Neural progenitor cell (in vitro differentiated cells): ENCODE measurements around the gene CPN2. TPM values are rescaled to one million over a fixed set of nuclear protein-coding genes. Genes with fewer than 3 reads are reported as not detected.

Experiments
- DNase-seq: peaks from one replicate; pipeline ENCODE4 v3.0.0-alpha.2; 2016; ENCODE audit warnings: low spot score
- H2AFZ ChIP-seq: fragments of 200-600 bp; sonication (generic); replicated peaks from 2 replicates; pipeline ENCODE4 v1.6.1; 2016; ENCODE audit warnings: antibody characterized with exemption
- H3F3A ChIP-seq: fragments of 200-600 bp; sonication (generic); 2 replicates; pipeline ENCODE4 v1.6.1; 2016; ENCODE audit warnings: antibody characterized with exemption, low read depth
- H3K27ac ChIP-seq: fragments of 200-600 bp; sonication (generic); 2 replicates; pipeline ENCODE4 v1.5.1; 2016; ENCODE audit warnings: mild to moderate bottlenecking
- H3K27me3 ChIP-seq: fragments of 200-600 bp; sonication (generic); 2 replicates; pipeline ENCODE4 v1.6.1; 2016; ENCODE audit warnings: mild to moderate bottlenecking, moderate library complexity
- H3K36me3 ChIP-seq: fragments of 200-600 bp; sonication (generic); 2 replicates; pipeline ENCODE4 v1.5.1; 2016
- H3K4me1 ChIP-seq: fragments of 200-600 bp; sonication (generic); 2 replicates; pipeline ENCODE4 v1.6.1; 2016; ENCODE audit warnings: mixed run types
- H3K4me2 ChIP-seq: fragments of 200-600 bp; sonication (generic); 2 replicates; pipeline ENCODE4 v1.6.1; 2016
- H3K4me3 ChIP-seq: fragments of 200-600 bp; sonication (generic); 2 replicates; pipeline ENCODE4 v1.5.1; 2016
- H3K79me2 ChIP-seq: fragments of 200-600 bp; sonication (generic); 2 replicates; pipeline ENCODE4 v1.6.1; 2016; ENCODE audit warnings: low read depth
- H3K9ac ChIP-seq: fragments of 200-600 bp; sonication (generic); 2 replicates; pipeline ENCODE4 v1.6.1; 2016
- H3K9me3 ChIP-seq: fragments of 200-600 bp; sonication (generic); 2 replicates; pipeline ENCODE4 v1.5.1; 2016; ENCODE audit warnings: low read depth
- H4K20me1 ChIP-seq: fragments of 200-600 bp; sonication (generic); 2 replicates; pipeline ENCODE4 v1.6.1; 2016; ENCODE audit warnings: low read depth
- H3K27ac Mint-ChIP-seq: 3 replicates; pipeline ENCODE4 v1.8.0; 2021; ENCODE audit warnings: mixed read lengths
- H3K27me3 Mint-ChIP-seq: 2 replicates; pipeline ENCODE4 v1.8.0; 2022; ENCODE audit warnings: low read depth, mild to moderate bottlenecking, inconsistent platforms, moderate library complexity, mixed read lengths; ENCODE audit not compliant: insufficient read depth
- H3K36me3 Mint-ChIP-seq: 3 replicates; pipeline ENCODE4 v1.8.0; 2021; ENCODE audit warnings: mixed read lengths
- H3K4me1 Mint-ChIP-seq: 3 replicates; pipeline ENCODE4 v1.8.0; 2021; ENCODE audit warnings: mixed read lengths
- H3K4me3 Mint-ChIP-seq: 3 replicates; pipeline ENCODE4 v1.8.0; 2021; ENCODE audit warnings: mild to moderate bottlenecking, moderate library complexity, mixed read lengths
- H3K9me3 Mint-ChIP-seq: 3 replicates; pipeline ENCODE4 v1.8.0; 2020; ENCODE audit warnings: mixed read lengths
- CTCF ChIP-seq: fragments of 200-600 bp; sonication (generic); IDR thresholded peaks from 2 replicates; pipeline ENCODE4 v1.5.1; 2017; ENCODE audit warnings: antibody characterized with exemption, mild to moderate bottlenecking
- EZH2 ChIP-seq: fragments of 200-600 bp; sonication (generic); IDR thresholded peaks from 2 replicates; pipeline ENCODE4 v1.6.1; 2017; ENCODE audit warnings: antibody characterized with exemption, mild to moderate bottlenecking, moderate library complexity
- EZH2phosphoT487 ChIP-seq: fragments of 200-600 bp; sonication (generic); IDR thresholded peaks from 2 replicates; pipeline ENCODE4 v1.6.1; 2017; ENCODE audit warnings: antibody characterized with exemption
- total RNA-seq: library from RNA; depleted of rRNA; stranded (reverse); fragments of >200 nt; gene quantifications from 2 replicates; pipeline ENCODE4 v1.2.3, GENCODE V29; 2015; ENCODE audit warnings: low replicate concordance

Gene CPN2
- total RNA-seq, 1 donor from 2014 or later, result not detected

GRCh38 chr3:194373028-194373427 is 21.9 kb upstream of the CPN2 start:
- peaks cover 49% of the 10 kb centered on the region for H3K4me1 Mint-ChIP-seq
- H3K27me3 Mint-ChIP-seq, result peaks cover 23% of the 10 kb centered on the region
- H3K4me3 Mint-ChIP-seq, result no peak overlapping the region

GRCh38 chr3:194370753-194371152 is 19.6 kb upstream of the CPN2 start:
- H3K4me1 Mint-ChIP-seq, result peaks cover 46% of the 10 kb centered on the region
- Histone ChIP-seq H3K79me2 (no peaks in the 10 kb centered on the region), H3K27ac (no peak overlapping the region), H3K36me3 (no peaks in the 10 kb centered on the region), H3K9me3 (no peaks in the 10 kb centered on the region), H3F3A (peaks cover 23% of the 10 kb centered on the region), H3K27me3 (peaks cover 12% of the 10 kb centered on the region), H3K4me2 (no peak overlapping the region), H4K20me1 (no peaks in the 10 kb centered on the region), H2AFZ (no peak overlapping the region), H3K9ac (no peak overlapping the region), H3K4me3 (no peak overlapping the region), H3K4me1 (peaks cover 33% of the 10 kb centered on the region)
- H3K4me3 Mint-ChIP-seq, result no peak overlapping the region
- no peak for DNase-seq
- TF ChIP-seq EZH2phosphoT487 (no peak), CTCF (no peak), EZH2 (no peak)
- no peaks in the 10 kb centered on the region for H3K9me3 Mint-ChIP-seq
- peaks cover 23% of the 10 kb centered on the region for H3K27me3 Mint-ChIP-seq
- H3K36me3 Mint-ChIP-seq, result no peaks in the 10 kb centered on the region
- H3K27ac Mint-ChIP-seq, result peak overlapping the region; percentile 85

More at GRCh38 chr3:194373028-194373427, 21.9 kb upstream of the CPN2 start:
- H3K36me3 ChIP-seq, result no peaks in the 10 kb centered on the region
- H3K4me2 ChIP-seq, result no peak overlapping the region
- no peaks in the 10 kb centered on the region for H3K79me2 ChIP-seq
- no peaks in the 10 kb centered on the region for H4K20me1 ChIP-seq
- H3K9me3 Mint-ChIP-seq, result no peaks in the 10 kb centered on the region
- H3K9me3 ChIP-seq, result no peaks in the 10 kb centered on the region
- peaks cover 30% of the 10 kb centered on the region for H3F3A ChIP-seq
- peaks cover 44% of the 10 kb centered on the region for H3K4me1 ChIP-seq
- TF ChIP-seq EZH2phosphoT487, result no peak
- TF ChIP-seq EZH2, result no peak
- no peak for TF ChIP-seq CTCF
- H3K9ac ChIP-seq, result no peak overlapping the region
- no peaks in the 10 kb centered on the region for H3K36me3 Mint-ChIP-seq
- H3K27me3 ChIP-seq, result peaks cover 12% of the 10 kb centered on the region
- no peak overlapping the region for H3K4me3 ChIP-seq
- no peak overlapping the region for H2AFZ ChIP-seq
- no peak overlapping the region for H3K27ac Mint-ChIP-seq
- no peak for DNase-seq
- no peak overlapping the region for H3K27ac ChIP-seq

GRCh38 chr3:194369522-194370279 is 18.6 kb upstream of the CPN2 start, which contains the start of gene LRRC15:
Gene LRRC15 (minus strand): TSS chr3:194369743. CDS start chr3:194361043, 8,700 bp downstream.
- peak; percentile 84 for DNase-seq
- H2AFZ ChIP-seq, result no peak within 1 kb of the TSS

More at GRCh38 chr3:194369522-194370279, 18.6 kb upstream of the CPN2 start, which contains the start of gene LRRC15:
- Histone ChIP-seq H3K79me2 (no peaks in the 10 kb centered on the region), H3K4me2 (no peak within 1 kb of the TSS), H3K9me3 (no peaks in the 10 kb centered on the region), H3K36me3 (no peaks in the 10 kb centered on the region), H3F3A (peaks cover 14% of the 10 kb centered on the region), H3K4me3 (no peak within 1 kb of the TSS), H3K27ac (no peak within 1 kb of the TSS), H4K20me1 (no peaks in the 10 kb centered on the region), H3K27me3 (peaks cover 12% of the 10 kb centered on the region), H3K4me1 (peaks cover 30% of the 10 kb centered on the region), H3K9ac (no peak within 1 kb of the TSS)
- no peak within 1 kb of the TSS for H3K4me3 Mint-ChIP-seq
- H3K9me3 Mint-ChIP-seq, result no peaks in the 10 kb centered on the region
- TF ChIP-seq EZH2, result no peak
- TF ChIP-seq CTCF, result peak; percentile 33
- no peak for TF ChIP-seq EZH2phosphoT487
- H3K27ac Mint-ChIP-seq, result peak within 1 kb of the TSS; percentile 85
- H3K4me1 Mint-ChIP-seq, result peaks cover 36% of the 10 kb centered on the region
- no peaks in the 10 kb centered on the region for H3K36me3 Mint-ChIP-seq
- peaks cover 19% of the 10 kb centered on the region for H3K27me3 Mint-ChIP-seq
